Neural progenitor cell (in vitro differentiated cells): ENCODE measurements around the gene TEAD2. TPM values are rescaled to one million over a fixed set of nuclear protein-coding genes. Genes with fewer than 3 reads are reported as not detected.

ENCODE experiments used
- DNase-seq: peaks from one replicate; pipeline ENCODE4 v3.0.0-alpha.2; 2016; ENCODE audit warnings: low spot score
- H2AFZ ChIP-seq: fragments of 200-600 bp; sonication (generic); replicated peaks from 2 replicates; pipeline ENCODE4 v1.6.1; 2016; ENCODE audit warnings: antibody characterized with exemption
- H3F3A ChIP-seq: fragments of 200-600 bp; sonication (generic); 2 replicates; pipeline ENCODE4 v1.6.1; 2016; ENCODE audit warnings: antibody characterized with exemption, low read depth
- H3K27ac ChIP-seq: fragments of 200-600 bp; sonication (generic); 2 replicates; pipeline ENCODE4 v1.5.1; 2016; ENCODE audit warnings: mild to moderate bottlenecking
- H3K27me3 ChIP-seq: fragments of 200-600 bp; sonication (generic); 2 replicates; pipeline ENCODE4 v1.6.1; 2016; ENCODE audit warnings: mild to moderate bottlenecking, moderate library complexity
- H3K36me3 ChIP-seq: fragments of 200-600 bp; sonication (generic); 2 replicates; pipeline ENCODE4 v1.5.1; 2016
- H3K4me1 ChIP-seq: fragments of 200-600 bp; sonication (generic); 2 replicates; pipeline ENCODE4 v1.6.1; 2016; ENCODE audit warnings: mixed run types
- H3K4me2 ChIP-seq: fragments of 200-600 bp; sonication (generic); 2 replicates; pipeline ENCODE4 v1.6.1; 2016
- H3K4me3 ChIP-seq: fragments of 200-600 bp; sonication (generic); 2 replicates; pipeline ENCODE4 v1.5.1; 2016
- H3K79me2 ChIP-seq: fragments of 200-600 bp; sonication (generic); 2 replicates; pipeline ENCODE4 v1.6.1; 2016; ENCODE audit warnings: low read depth
- H3K9ac ChIP-seq: fragments of 200-600 bp; sonication (generic); 2 replicates; pipeline ENCODE4 v1.6.1; 2016
- H3K9me3 ChIP-seq: fragments of 200-600 bp; sonication (generic); 2 replicates; pipeline ENCODE4 v1.5.1; 2016; ENCODE audit warnings: low read depth
- H4K20me1 ChIP-seq: fragments of 200-600 bp; sonication (generic); 2 replicates; pipeline ENCODE4 v1.6.1; 2016; ENCODE audit warnings: low read depth
- H3K27ac Mint-ChIP-seq: 3 replicates; pipeline ENCODE4 v1.8.0; 2021; ENCODE audit warnings: mixed read lengths
- H3K27me3 Mint-ChIP-seq: 2 replicates; pipeline ENCODE4 v1.8.0; 2022; ENCODE audit warnings: low read depth, mild to moderate bottlenecking, inconsistent platforms, moderate library complexity, mixed read lengths; ENCODE audit not compliant: insufficient read depth
- H3K36me3 Mint-ChIP-seq: 3 replicates; pipeline ENCODE4 v1.8.0; 2021; ENCODE audit warnings: mixed read lengths
- H3K4me1 Mint-ChIP-seq: 3 replicates; pipeline ENCODE4 v1.8.0; 2021; ENCODE audit warnings: mixed read lengths
- H3K4me3 Mint-ChIP-seq: 3 replicates; pipeline ENCODE4 v1.8.0; 2021; ENCODE audit warnings: mild to moderate bottlenecking, moderate library complexity, mixed read lengths
- H3K9me3 Mint-ChIP-seq: 3 replicates; pipeline ENCODE4 v1.8.0; 2020; ENCODE audit warnings: mixed read lengths
- EZH2 ChIP-seq: fragments of 200-600 bp; sonication (generic); IDR thresholded peaks from 2 replicates; pipeline ENCODE4 v1.6.1; 2017; ENCODE audit warnings: antibody characterized with exemption, mild to moderate bottlenecking, moderate library complexity
- EZH2phosphoT487 ChIP-seq: fragments of 200-600 bp; sonication (generic); IDR thresholded peaks from 2 replicates; pipeline ENCODE4 v1.6.1; 2017; ENCODE audit warnings: antibody characterized with exemption
- microRNA-seq: library from miRNA; unstranded; fragments of <30 nt; microRNA quantifications from one replicate; pipeline ENCODE4, GENCODE V29; 2016
- small RNA-seq: library from RNA; depleted of rRNA; stranded (forward); fragments of <200 nt; gene quantifications from one replicate; pipeline ENCODE3, GENCODE V24; 2015
- total RNA-seq: library from RNA; depleted of rRNA; stranded (reverse); fragments of >200 nt; gene quantifications from 2 replicates; pipeline ENCODE4 v1.2.3, GENCODE V29; 2015; ENCODE audit warnings: low replicate concordance

Gene TEAD2
- total RNA-seq, 1 donor from 2014 or later: 125 TPM

DNA sequence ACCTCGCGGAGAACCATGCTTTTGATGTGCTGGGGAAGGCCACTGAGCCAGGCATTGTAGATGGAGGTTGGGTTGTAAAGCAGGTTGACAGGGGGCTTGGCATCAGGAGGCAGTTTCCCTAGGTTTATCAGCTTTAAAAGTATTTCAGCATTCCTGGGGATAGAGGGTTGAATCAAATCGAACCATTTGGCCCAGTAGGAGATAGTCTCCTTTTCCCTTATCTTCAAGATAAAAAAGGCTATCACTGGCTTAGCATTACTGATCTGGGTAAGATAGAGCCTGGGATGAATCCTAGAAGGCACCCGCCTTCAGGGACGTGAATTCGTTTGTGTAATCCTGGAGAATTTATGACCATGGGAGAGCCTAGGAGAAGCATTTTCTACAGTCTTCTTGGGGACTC lies 67.8 kb downstream of the TEAD2 start:
- H4K20me1 ChIP-seq: no peaks in the 10 kb centered on the region
- DNase-seq: no peak
- peaks cover 1% of the 10 kb centered on the region for H3K9me3 Mint-ChIP-seq
- H3K4me3 ChIP-seq: no peak overlapping the region
- TF ChIP-seq EZH2 (no peak), EZH2phosphoT487 (no peak)
- no peaks in the 10 kb centered on the region for H3K27me3 Mint-ChIP-seq
- H3K27ac ChIP-seq: no peak overlapping the region
- H3K4me3 Mint-ChIP-seq: no peak overlapping the region
- H3K79me2 ChIP-seq: no peaks in the 10 kb centered on the region
- H3K27me3 ChIP-seq: no peaks in the 10 kb centered on the region
- no peak overlapping the region for H3K4me2 ChIP-seq
- no peak overlapping the region for H3K9ac ChIP-seq
- H3K36me3 Mint-ChIP-seq: peaks cover 5% of the 10 kb centered on the region
- no peaks in the 10 kb centered on the region for H3K4me1 ChIP-seq
- H2AFZ ChIP-seq: no peak overlapping the region
- no peaks in the 10 kb centered on the region for H3K4me1 Mint-ChIP-seq
- H3F3A ChIP-seq: no peaks in the 10 kb centered on the region
- H3K36me3 ChIP-seq: no peaks in the 10 kb centered on the region
- H3K9me3 ChIP-seq: no peaks in the 10 kb centered on the region
- H3K27ac Mint-ChIP-seq: no peak overlapping the region

Small RNAs within 50 kb of the gene (microRNA-seq; reads per million reads assigned to microRNA genes)
- not detected for gene MIR4324

Small RNAs within 50 kb of the gene (small RNA-seq; reads per million reads assigned to genes)
- not detected for gene MIR4324

Other genes starting within 250 kb of the TEAD2 start
- 9.2 and 9.7 TPM in 2 replicates for gene LIN7B, start 248.0 kb downstream of the TEAD2 start, total RNA-seq
- gene C19orf73, start 243.3 kb downstream of the TEAD2 start, total RNA-seq: 1.7 TPM in 1 of 2 replicates, not detected in the other
- gene PPFIA3, start 242.9 kb downstream of the TEAD2 start, total RNA-seq: 1.8 and 12.0 TPM in 2 replicates
- gene HRC, start 207.0 kb downstream of the TEAD2 start, total RNA-seq: 0.31 TPM in 1 of 2 replicates, not detected in the other
- gene TRPM4, start 204.6 kb downstream of the TEAD2 start, total RNA-seq: 3.1 and 11.2 TPM in 2 replicates
- 2.9 and 5.0 TPM in 2 replicates for gene SLC6A16, start 37.2 kb downstream of the TEAD2 start, total RNA-seq
- gene CD37, start 27.0 kb downstream of the TEAD2 start, total RNA-seq: not detected in 2 replicates
- gene DKKL1, start 1.5 kb upstream of the TEAD2 start, total RNA-seq: 3.0 and 5.6 TPM in 2 replicates
- gene KASH5, start 25.8 kb upstream of the TEAD2 start, total RNA-seq: 0.59 TPM in 1 of 2 replicates, not detected in the other
- not detected in 2 replicates for gene PTH2, start 61.0 kb upstream of the TEAD2 start, total RNA-seq
- 0.09 TPM in 1 of 2 replicates, not detected in the other for gene GFY, start 63.0 kb upstream of the TEAD2 start, total RNA-seq
- gene SLC17A7, start 79.1 kb upstream of the TEAD2 start, total RNA-seq: 1.4 TPM in 2 replicates
- gene PIH1D1, start 89.4 kb upstream of the TEAD2 start, total RNA-seq: 133 and 168 TPM in 2 replicates
- 14.7 and 77.6 TPM in 2 replicates for gene ALDH16A1, start 90.8 kb upstream of the TEAD2 start, total RNA-seq
- gene FLT3LG, start 111.8 kb upstream of the TEAD2 start, total RNA-seq: 0.24 and 0.96 TPM in 2 replicates
- 2,053 and 3,348 TPM in 2 replicates for gene RPL13A, start 125.2 kb upstream of the TEAD2 start, total RNA-seq
- gene RPS11, start 134.0 kb upstream of the TEAD2 start, total RNA-seq: 5,448 and 6,772 TPM in 2 replicates
- gene FCGRT, start 150.2 kb upstream of the TEAD2 start, total RNA-seq: 10.0 and 30.8 TPM in 2 replicates
- gene RCN3, start 165.6 kb upstream of the TEAD2 start, total RNA-seq: 4.2 and 4.5 TPM in 2 replicates
- 26.2 and 68.3 TPM in 2 replicates for gene NOSIP, start 218.1 kb upstream of the TEAD2 start, total RNA-seq
- 0.09 and 0.68 TPM in 2 replicates for gene PRRG2, start 218.9 kb upstream of the TEAD2 start, total RNA-seq
- 3.2 and 9.0 TPM in 2 replicates for gene PRR12, start 228.8 kb upstream of the TEAD2 start, total RNA-seq